Activated T-cell treated with anti-CD3 and anti-CD28 coated beads, Interleukin-2, amount 50 U/mL, for 4 hours (primary cell): ENCODE results near the gene REG1A. TPM values are rescaled to one million over a fixed set of nuclear protein-coding genes. Genes with fewer than 3 reads are reported as not detected.

ENCODE experiments used
- ATAC-seq, 2 donors: fragments of 200-7000 bp; cut with Tn5 transposase; one replicate each; pipeline ENCODE4 v1.10.0; 2021
- DNase-seq: peaks from one replicate; pipeline ENCODE4 v3.0.0-alpha.2; 2020
- H3K27me3 Mint-ChIP-seq: one replicate; pipeline ENCODE4 v1.8.0; 2021; ENCODE audit warnings: low read depth, mixed read lengths
- H3K36me3 Mint-ChIP-seq: one replicate; pipeline ENCODE4 v1.8.0; 2022; ENCODE audit warnings: mixed read lengths; ENCODE audit not compliant: insufficient read depth
- H3K4me1 Mint-ChIP-seq: one replicate; pipeline ENCODE4 v1.8.0; 2021; ENCODE audit warnings: low read depth, mixed read lengths
- H3K4me3 Mint-ChIP-seq: one replicate; pipeline ENCODE4 v1.8.0; 2021; ENCODE audit warnings: mild to moderate bottlenecking, moderate library complexity, mixed read lengths
- H3K9me3 Mint-ChIP-seq: one replicate; pipeline ENCODE4 v1.8.0; 2021; ENCODE audit warnings: mixed read lengths
- total RNA-seq, 3 donors: library from RNA; stranded (reverse); gene quantifications; one replicate each; pipeline ENCODE4 v1.2.1, GENCODE V29; 2021

The REG1A gene
- total RNA-seq, 3 donors from 2014 or later, result 2.3 to 7.6 (median 5.3) TPM

DNA sequence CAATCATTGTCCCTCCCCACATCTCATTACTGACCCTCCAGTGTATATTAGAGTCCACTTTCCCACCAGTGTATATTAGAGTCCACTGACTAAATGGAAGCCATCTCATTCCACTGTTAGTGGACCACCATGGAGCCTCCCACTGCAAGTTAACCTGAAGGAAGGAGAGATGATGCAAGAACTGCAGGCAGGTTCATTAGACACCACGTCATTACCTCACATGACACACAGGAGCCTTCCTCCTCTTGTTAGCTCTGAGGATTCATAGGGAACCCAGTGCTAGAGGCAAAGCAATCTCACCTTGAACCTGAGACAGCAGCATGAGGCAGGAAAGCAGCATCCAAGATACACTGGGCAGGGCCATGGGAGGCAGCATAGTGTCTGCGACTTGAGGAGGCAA, 38.7 kb downstream of the REG1A start:
- H3K27me3 Mint-ChIP-seq, result no peaks in the 10 kb centered on the region

DNA sequence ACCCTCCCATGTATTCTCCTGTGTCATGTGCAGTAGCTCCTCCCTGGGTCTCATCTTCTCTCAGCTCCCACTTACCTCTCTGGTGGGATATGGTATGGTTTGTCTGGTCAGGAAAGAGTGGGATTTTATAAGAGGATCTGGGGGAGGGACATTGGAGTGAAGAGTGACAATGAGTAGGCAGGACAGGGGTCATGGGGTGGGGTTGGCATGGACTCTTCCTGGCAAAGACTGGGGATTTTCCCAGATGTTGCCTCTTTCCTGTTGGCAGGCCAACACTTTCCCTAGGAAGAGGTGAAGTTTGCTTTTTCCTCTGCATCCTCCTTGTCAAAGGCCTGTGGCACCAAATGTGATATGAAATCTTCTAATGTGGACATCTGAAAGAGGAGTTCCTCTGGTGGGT, 39.4 kb downstream of the REG1A start, which contains the start of gene REG3A:
Gene REG3A (minus strand): TSS at position 101 of the 400 bp plus-strand sequence. CDS start 348 bp downstream, outside the sequence.
- no peak within 1 kb of the TSS for H3K4me3 Mint-ChIP-seq
- no peaks in the 10 kb centered on the region for H3K27me3 Mint-ChIP-seq
- peaks cover 12% of the 10 kb centered on the region for H3K9me3 Mint-ChIP-seq

More for the DNA sequence above, 38.7 kb downstream of the REG1A start:
- Mint-ChIP-seq H3K9me3 (peaks cover 8% of the 10 kb centered on the region), H3K4me1 (no peaks in the 10 kb centered on the region), H3K4me3 (no peak overlapping the region), H3K36me3 (no peaks in the 10 kb centered on the region)
- ATAC-seq, result no peak
- DNase-seq, result no peak

DNA sequence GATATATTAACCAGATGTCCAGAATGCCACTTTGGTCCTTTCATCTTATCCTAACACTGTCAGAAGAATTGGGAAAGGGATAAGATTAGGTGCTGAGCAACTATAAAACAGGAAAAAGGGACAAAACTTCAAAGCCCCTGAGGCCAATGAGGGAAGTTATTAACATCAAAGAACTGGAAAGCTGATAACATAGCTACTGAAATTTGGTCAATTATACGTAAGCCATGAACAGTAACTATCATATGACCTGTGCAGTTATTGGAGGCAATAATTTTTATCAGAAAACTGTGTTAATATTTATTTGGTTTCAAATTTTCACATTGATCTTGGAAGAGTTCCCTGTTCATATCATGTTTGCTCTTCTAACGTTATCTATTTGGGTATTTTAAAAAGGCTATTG, 41.8 kb downstream of the REG1A start:
- no peaks in the 10 kb centered on the region for H3K4me1 Mint-ChIP-seq
- no peak overlapping the region for H3K4me3 Mint-ChIP-seq
- H3K36me3 Mint-ChIP-seq, result no peaks in the 10 kb centered on the region
- no peaks in the 10 kb centered on the region for H3K27me3 Mint-ChIP-seq
- DNase-seq (no peak), ATAC-seq (no peak)
- H3K9me3 Mint-ChIP-seq, result peaks cover 9% of the 10 kb centered on the region

More for the DNA sequence above, 39.4 kb downstream of the REG1A start, which contains the start of gene REG3A:
- no peak for DNase-seq
- no peaks in the 10 kb centered on the region for H3K36me3 Mint-ChIP-seq
- H3K4me1 Mint-ChIP-seq, result no peaks in the 10 kb centered on the region
- no peak for ATAC-seq

DNA sequence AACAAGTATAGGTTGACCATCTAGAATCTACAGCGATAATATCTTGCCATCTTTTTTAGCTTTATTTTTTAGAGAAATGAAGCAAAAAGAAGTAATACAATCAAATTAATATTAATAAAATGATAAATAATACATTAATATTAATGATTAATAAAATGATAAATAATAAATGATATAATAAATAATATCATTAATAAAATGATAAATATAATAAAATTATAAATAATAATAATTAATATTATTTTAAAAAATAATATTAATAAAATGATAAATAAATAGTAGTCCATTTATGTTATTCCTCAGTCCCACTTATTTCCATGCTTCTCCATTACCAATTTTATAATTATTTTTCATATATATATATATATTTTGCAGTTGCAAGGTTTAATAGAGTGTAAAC, 42.5 kb downstream of the REG1A start:
- peaks cover 9% of the 10 kb centered on the region for H3K9me3 Mint-ChIP-seq
- DNase-seq (no peak), ATAC-seq (no peak)
- no peaks in the 10 kb centered on the region for H3K27me3 Mint-ChIP-seq
- H3K36me3 Mint-ChIP-seq, result no peaks in the 10 kb centered on the region
- H3K4me1 Mint-ChIP-seq, result no peaks in the 10 kb centered on the region
- H3K4me3 Mint-ChIP-seq, result no peak overlapping the region

DNA sequence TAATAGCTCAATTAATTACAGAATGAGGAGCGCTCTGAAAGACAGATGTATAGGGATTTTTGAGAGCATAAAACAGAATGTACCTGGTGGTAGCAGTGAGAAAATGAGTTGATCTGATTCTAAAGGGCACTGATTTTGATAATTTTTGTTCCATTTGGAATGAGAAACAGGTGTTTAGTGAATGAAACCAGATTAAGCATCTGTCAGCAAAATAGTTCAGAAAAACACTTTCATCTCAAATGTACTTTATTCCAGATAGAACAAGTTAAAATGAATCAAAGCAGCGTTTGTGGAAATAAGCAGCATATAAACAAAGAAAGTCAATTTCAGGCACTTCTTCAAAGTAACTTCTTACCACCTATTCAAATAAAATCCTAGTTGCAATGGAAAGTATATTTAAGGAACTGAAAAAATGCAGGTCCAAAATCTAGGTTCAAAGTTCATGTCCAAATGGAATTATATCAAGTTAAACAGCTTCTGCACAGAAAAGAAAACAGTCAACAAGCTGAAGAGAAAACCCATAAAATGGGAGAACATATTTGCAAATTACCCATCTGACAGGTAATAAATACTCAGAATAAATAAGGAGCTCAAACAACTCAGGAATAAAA, 51.2 kb downstream of the REG1A start:
- no peaks in the 10 kb centered on the region for H3K27me3 Mint-ChIP-seq
- no peaks in the 10 kb centered on the region for H3K36me3 Mint-ChIP-seq
- peaks cover 7% of the 10 kb centered on the region for H3K9me3 Mint-ChIP-seq
- H3K4me3 Mint-ChIP-seq, result no peak overlapping the region
- no peak for ATAC-seq
- H3K4me1 Mint-ChIP-seq, result no peaks in the 10 kb centered on the region
- DNase-seq, result no peak

Other genes with a start within 250 kb of the REG1A start
- gene REG3G, start 94.8 kb upstream of the REG1A start, total RNA-seq, result under 1 TPM in 2 of 3 donors, not detected in 1; 0.28 to 0.43 TPM
- gene REG1B, start 32.5 kb upstream of the REG1A start, total RNA-seq, result 1 to 10 TPM; 1.7 to 3.8 (median 1.7) TPM
- under 1 TPM in 1 of 3 donors, not detected in 2; 0.41 TPM for gene REG3A, start 39.3 kb downstream of the REG1A start, total RNA-seq